GM12878 (cell line): ENCODE data around the gene UNC13D. TPM values are rescaled to one million over a fixed set of nuclear protein-coding genes. Genes with fewer than 3 reads are reported as not detected.

Experiments
- CBX5 ChIP-seq: sonication (generic); IDR thresholded peaks from 2 replicates; pipeline ENCODE4 v1.6.1; 2016; ENCODE audit warnings: low read depth, moderate library complexity, mild to moderate bottlenecking, inconsistent platforms
- GATAD2B ChIP-seq: fragments of 450-650 bp; conservative IDR thresholded peaks from 2 replicates; pipeline ENCODE4 v1.6.1; 2017; ENCODE audit warnings: low read depth, mild to moderate bottlenecking, moderate library complexity
- HSF1 ChIP-seq: fragments of 150-350 bp; IDR thresholded peaks from 2 replicates; pipeline ENCODE4 v1.6.1; 2014; ENCODE audit warnings: mild to moderate bottlenecking, low read depth, low read length
- MTA3 ChIP-seq: IDR thresholded peaks from 2 replicates; pipeline ENCODE4 v1.6.1; 2012; ENCODE audit warnings: low read length, inconsistent platforms, borderline replicate concordance
- NFYB ChIP-seq: IDR thresholded peaks from 2 replicates; pipeline ENCODE4 v1.6.1; 2011; ENCODE audit warnings: low read depth, mild to moderate bottlenecking, low read length, improper control_type of control experiment, moderate library complexity; ENCODE audit not compliant: insufficient read depth
- ZBTB4 ChIP-seq: fragments of 450-650 bp; formaldehyde crosslinking; IDR thresholded peaks from 2 replicates; pipeline ENCODE4 v1.4.0; 2022; ENCODE audit warnings: mild to moderate bottlenecking, moderate library complexity
- polyA plus RNA-seq, 11 experiments: library from polyadenylated mRNA; depleted of rRNA in 4 of 11; unstranded in 6 of 11; stranded (reverse) in 5 of 11; fragments of >200 nt; fragmentation: Nextera tagmentation in 4 of 11; fragmentation: Illumina TruSeq in 1 of 11; extraction: Ambion mirVana in 4 of 11; extraction: Trizol in 1 of 11; gene quantifications; 1 replicate in 1 of 11; 2 replicates in 10 of 11; pipeline versions ENCODE4 v1.2.1 to v1.2.3, GENCODE V29; 2011 to 2016; ENCODE audit warnings: inconsistent platforms in 2 of 11, missing spikeins in 2 of 11, low read depth in 1 of 11
- total RNA-seq, 4 experiments: library from RNA; depleted of rRNA in 3 of 4; stranded (reverse); fragments of >200 nt in 3 of 4; fragmentation: Illumina TruSeq in 1 of 4; extraction: Trizol in 1 of 4; gene quantifications; 2 replicates each; pipeline versions ENCODE4 v1.2.1 to v1.2.3, GENCODE V29; 2013 to 2021

The UNC13D gene
- total and polyA plus RNA-seq, 10 of the 15 experiments (the other 5 are each of a cell fraction or from before 2014, with no cell fraction given), result 0.32 to 63.9 (median 25.2) TPM

DNA sequence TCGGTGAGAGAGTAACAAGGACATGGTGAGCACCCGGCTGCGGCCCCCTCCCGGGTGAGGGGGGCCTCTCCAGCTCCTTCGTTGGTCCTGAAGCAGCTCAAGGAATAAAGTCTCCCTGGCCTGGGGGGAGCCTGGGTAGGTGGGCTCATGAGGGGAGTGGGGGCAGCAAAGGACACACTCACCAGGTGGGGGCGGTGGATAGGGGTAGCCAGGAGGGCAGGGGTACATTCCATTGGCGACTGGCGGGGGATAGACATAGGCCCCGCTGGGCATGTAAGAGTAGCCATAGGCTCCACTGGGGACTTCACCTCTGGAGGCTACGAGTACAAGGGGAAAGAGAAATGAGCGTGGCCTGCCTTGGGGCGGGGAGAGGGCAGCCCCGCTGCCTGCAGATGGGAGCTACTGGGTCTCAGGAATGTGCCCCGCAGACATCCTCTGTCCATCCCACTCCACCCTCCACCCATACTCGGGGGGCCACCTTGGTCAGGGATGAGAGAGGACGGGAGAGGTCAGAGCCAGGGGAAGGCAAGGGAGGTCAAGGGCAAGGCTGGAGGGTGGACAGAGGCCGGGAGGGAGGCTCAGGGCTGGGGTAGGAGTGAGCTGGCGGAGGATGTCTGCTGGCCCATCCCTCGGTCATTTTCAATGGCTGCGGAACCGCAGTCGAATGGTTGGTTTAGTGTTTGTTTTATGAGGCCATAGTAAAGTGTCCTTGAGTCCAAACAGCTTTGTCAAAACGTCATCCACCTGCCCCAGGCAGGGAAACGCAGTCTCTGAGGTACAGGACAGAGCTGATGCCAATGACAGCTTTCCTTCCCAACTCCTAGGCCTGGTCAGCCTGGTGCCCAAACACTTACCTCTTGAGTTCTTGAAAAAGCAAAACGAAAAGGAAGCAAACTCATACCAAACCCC is 3.7 kb upstream of the UNC13D start (continued):
- TF ChIP-seq NFYB, result no peak
- TF ChIP-seq HSF1, result no peak
- TF ChIP-seq CBX5, result no peak
- no peak for TF ChIP-seq MTA3
- no peak for TF ChIP-seq ZBTB4 (CRISPR knock-in tag)
- no peak for TF ChIP-seq GATAD2B
- TF ChIP-seq, all 136 proteins: peak for 0
